ENCODE measurements around the gene DOCK1.
A peak's percentile ranks its signal among the peaks of the same experiment; 100 is the strongest.

The DOCK1 gene

GRCh38 chr10:126904818-126905701, at the start of gene DOCK1:
Gene DOCK1 (plus strand): TSS chr10:126905428. CDS start chr10:126905518, 90 bp downstream.
- Histone ChIP-seq H2AFZ (ENCODE audit: low read length, unreplicated experiment) (peak within 1 kb of the TSS; percentile 99), H3K79me2 (ENCODE audit: control insufficient read depth, insufficient read depth, low read length, unreplicated experiment) (peaks cover 40% of the 10 kb centered on the region), H3K27me3 (ENCODE audit: insufficient read depth, low read length) (no peaks in the 10 kb centered on the region), H3K4me1 (ENCODE audit: control insufficient read depth, insufficient read depth, low read length, unreplicated experiment) (peaks cover 18% of the 10 kb centered on the region), H3K27ac (ENCODE audit: low read depth, low read length) (peak within 1 kb of the TSS; percentile 33; the same call in 1 of the 2 replicates), H3K36me3 (ENCODE audit: insufficient read depth, low read length) (no peaks in the 10 kb centered on the region), H3K4me3 (ENCODE audit: low read depth, low read length) (peak within 1 kb of the TSS; percentile 94)

- Histone ChIP-seq H3K79me2 (ENCODE audit: control insufficient read depth, insufficient read depth, low read length, unreplicated experiment) (no peaks in the 10 kb centered on the region), H3K36me3 (ENCODE audit: insufficient read depth, low read length) (no peaks in the 10 kb centered on the region), H3K4me3 (ENCODE audit: low read depth, low read length) (no peak overlapping the region), H2AFZ (ENCODE audit: low read length, unreplicated experiment) (no peak overlapping the region), H3K27me3 (ENCODE audit: insufficient read depth, low read length) (peaks cover 20% of the 10 kb centered on the region), H3K27ac (ENCODE audit: low read depth, low read length) (no peak overlapping the region), H3K4me1 (ENCODE audit: control insufficient read depth, insufficient read depth, low read length, unreplicated experiment) (no peaks in the 10 kb centered on the region)
Observed at GRCh38 chr10:126857178-126857806, 47.9 kb upstream of the DOCK1 start.

GRCh38 chr10:126867567-126868365, 37.5 kb upstream of the DOCK1 start:
- Histone ChIP-seq H3K4me3 (ENCODE audit: low read depth, low read length) (no peak overlapping the region), H3K79me2 (ENCODE audit: control insufficient read depth, insufficient read depth, low read length, unreplicated experiment) (no peaks in the 10 kb centered on the region), H2AFZ (ENCODE audit: low read length, unreplicated experiment) (no peak overlapping the region), H3K4me1 (ENCODE audit: control insufficient read depth, insufficient read depth, low read length, unreplicated experiment) (peaks cover 8% of the 10 kb centered on the region), H3K36me3 (ENCODE audit: insufficient read depth, low read length) (no peaks in the 10 kb centered on the region), H3K27ac (ENCODE audit: low read depth, low read length) (peak overlapping the region; percentile 62), H3K27me3 (ENCODE audit: insufficient read depth, low read length) (no peaks in the 10 kb centered on the region)

GRCh38 chr10:126868371-126868770, 36.9 kb upstream of the DOCK1 start:
- Histone ChIP-seq H3K79me2 (ENCODE audit: control insufficient read depth, insufficient read depth, low read length, unreplicated experiment) (no peaks in the 10 kb centered on the region), H3K36me3 (ENCODE audit: insufficient read depth, low read length) (no peaks in the 10 kb centered on the region), H3K27ac (ENCODE audit: low read depth, low read length) (peak overlapping the region; percentile 62; the same call in 1 of the 2 replicates)

GRCh38 chr10:126872135-126872534, 33.1 kb upstream of the DOCK1 start:
- no peak overlapping the region for H2AFZ ChIP-seq (ENCODE audit: low read length, unreplicated experiment)
- H3K27me3 ChIP-seq (ENCODE audit: insufficient read depth, low read length), result peaks cover 6% of the 10 kb centered on the region; the same call in 1 of the 2 replicates
- H3K27ac ChIP-seq (ENCODE audit: low read depth, low read length), result no peak overlapping the region
- peaks cover 8% of the 10 kb centered on the region for H3K4me1 ChIP-seq (ENCODE audit: control insufficient read depth, insufficient read depth, low read length, unreplicated experiment)
- no peak overlapping the region for H3K4me3 ChIP-seq (ENCODE audit: low read depth, low read length)
- no peaks in the 10 kb centered on the region for H3K79me2 ChIP-seq (ENCODE audit: control insufficient read depth, insufficient read depth, low read length, unreplicated experiment)
- no peaks in the 10 kb centered on the region for H3K36me3 ChIP-seq (ENCODE audit: insufficient read depth, low read length)

More at GRCh38 chr10:126868371-126868770, 36.9 kb upstream of the DOCK1 start:
- no peak overlapping the region for H2AFZ ChIP-seq (ENCODE audit: low read length, unreplicated experiment)
- H3K4me3 ChIP-seq (ENCODE audit: low read depth, low read length), result no peak overlapping the region
- no peaks in the 10 kb centered on the region for H3K27me3 ChIP-seq (ENCODE audit: insufficient read depth, low read length)
- H3K4me1 ChIP-seq (ENCODE audit: control insufficient read depth, insufficient read depth, low read length, unreplicated experiment), result peaks cover 8% of the 10 kb centered on the region

- H3K4me1 ChIP-seq (ENCODE audit: control insufficient read depth, insufficient read depth, low read length, unreplicated experiment), result peaks cover 6% of the 10 kb centered on the region
- no peak overlapping the region for H2AFZ ChIP-seq (ENCODE audit: low read length, unreplicated experiment)
- peaks cover 6% of the 10 kb centered on the region; the same call in 1 of the 2 replicates for H3K27me3 ChIP-seq (ENCODE audit: insufficient read depth, low read length)
- H3K36me3 ChIP-seq (ENCODE audit: insufficient read depth, low read length), result no peaks in the 10 kb centered on the region
- H3K27ac ChIP-seq (ENCODE audit: low read depth, low read length), result no peak overlapping the region
- H3K79me2 ChIP-seq (ENCODE audit: control insufficient read depth, insufficient read depth, low read length, unreplicated experiment), result no peaks in the 10 kb centered on the region
- no peak overlapping the region for H3K4me3 ChIP-seq (ENCODE audit: low read depth, low read length)
Observed at GRCh38 chr10:126872768-126873167, 32.5 kb upstream of the DOCK1 start.

- H3K27ac ChIP-seq (ENCODE audit: low read depth, low read length), result no peak overlapping the region
- H3K27me3 ChIP-seq (ENCODE audit: insufficient read depth, low read length), result peaks cover 10% of the 10 kb centered on the region
- H3K4me1 ChIP-seq (ENCODE audit: control insufficient read depth, insufficient read depth, low read length, unreplicated experiment), result no peaks in the 10 kb centered on the region
- no peaks in the 10 kb centered on the region for H3K79me2 ChIP-seq (ENCODE audit: control insufficient read depth, insufficient read depth, low read length, unreplicated experiment)
- H3K36me3 ChIP-seq (ENCODE audit: insufficient read depth, low read length), result no peaks in the 10 kb centered on the region
- H2AFZ ChIP-seq (ENCODE audit: low read length, unreplicated experiment), result no peak overlapping the region
- no peak overlapping the region for H3K4me3 ChIP-seq (ENCODE audit: low read depth, low read length)
Observed at GRCh38 chr10:126876456-126876855, 28.8 kb upstream of the DOCK1 start.

GRCh38 chr10:126877390-126877789, 27.8 kb upstream of the DOCK1 start:
- no peaks in the 10 kb centered on the region for H3K79me2 ChIP-seq (ENCODE audit: control insufficient read depth, insufficient read depth, low read length, unreplicated experiment)
- no peak overlapping the region for H3K4me3 ChIP-seq (ENCODE audit: low read depth, low read length)
- H3K27me3 ChIP-seq (ENCODE audit: insufficient read depth, low read length), result peaks cover 10% of the 10 kb centered on the region
- no peak overlapping the region for H3K27ac ChIP-seq (ENCODE audit: low read depth, low read length)
- no peaks in the 10 kb centered on the region for H3K36me3 ChIP-seq (ENCODE audit: insufficient read depth, low read length)
- no peaks in the 10 kb centered on the region for H3K4me1 ChIP-seq (ENCODE audit: control insufficient read depth, insufficient read depth, low read length, unreplicated experiment)
- no peak overlapping the region for H2AFZ ChIP-seq (ENCODE audit: low read length, unreplicated experiment)

GRCh38 chr10:126878594-126878993, 26.6 kb upstream of the DOCK1 start:
- Histone ChIP-seq H3K4me1 (ENCODE audit: control insufficient read depth, insufficient read depth, low read length, unreplicated experiment) (no peaks in the 10 kb centered on the region), H3K79me2 (ENCODE audit: control insufficient read depth, insufficient read depth, low read length, unreplicated experiment) (no peaks in the 10 kb centered on the region), H3K27ac (ENCODE audit: low read depth, low read length) (no peak overlapping the region), H3K4me3 (ENCODE audit: low read depth, low read length) (no peak overlapping the region), H2AFZ (ENCODE audit: low read length, unreplicated experiment) (no peak overlapping the region), H3K36me3 (ENCODE audit: insufficient read depth, low read length) (no peaks in the 10 kb centered on the region), H3K27me3 (ENCODE audit: insufficient read depth, low read length) (peaks cover 10% of the 10 kb centered on the region)

- Histone ChIP-seq H2AFZ (ENCODE audit: low read length, unreplicated experiment) (no peak overlapping the region), H3K36me3 (ENCODE audit: insufficient read depth, low read length) (no peaks in the 10 kb centered on the region), H3K79me2 (ENCODE audit: control insufficient read depth, insufficient read depth, low read length, unreplicated experiment) (no peaks in the 10 kb centered on the region), H3K27ac (ENCODE audit: low read depth, low read length) (no peak overlapping the region), H3K4me1 (ENCODE audit: control insufficient read depth, insufficient read depth, low read length, unreplicated experiment) (no peaks in the 10 kb centered on the region), H3K27me3 (ENCODE audit: insufficient read depth, low read length) (peaks cover 6% of the 10 kb centered on the region), H3K4me3 (ENCODE audit: low read depth, low read length) (no peak overlapping the region)
Observed at GRCh38 chr10:126880926-126881325, 24.3 kb upstream of the DOCK1 start.

Measured in ACC112 (cell line).